GM13977 (cell line): ENCODE measurements around the gene CD72.

Experiments used
- DNase-seq: peaks from one replicate; pipeline ENCODE4 v3.0.0; 2012; ENCODE audit warnings: low spot score
- in situ Hi-C: fragments of 300-500 bp; cut with MboI; formaldehyde crosslinking; loops from one replicate; pipeline ENCODE4 v1.12.0; 2022; ENCODE audit warnings: low sequenced_read_pairs, low pct_unique_long_range_greater_than_20kb, mixed read lengths, inconsistent platforms; ENCODE audit not compliant: unreplicated experiment
- TF ChIP-seq, protein P1 (sequence below): IDR thresholded peaks from 2 replicates; pipeline ENCODE4 v1.5.1; 2012; ENCODE audit warnings: mild to moderate bottlenecking, control low read depth; ENCODE audit not compliant: insufficient read depth; ENCODE audit errors: extremely low read depth, missing control alignments

CD72 gene

DNA sequence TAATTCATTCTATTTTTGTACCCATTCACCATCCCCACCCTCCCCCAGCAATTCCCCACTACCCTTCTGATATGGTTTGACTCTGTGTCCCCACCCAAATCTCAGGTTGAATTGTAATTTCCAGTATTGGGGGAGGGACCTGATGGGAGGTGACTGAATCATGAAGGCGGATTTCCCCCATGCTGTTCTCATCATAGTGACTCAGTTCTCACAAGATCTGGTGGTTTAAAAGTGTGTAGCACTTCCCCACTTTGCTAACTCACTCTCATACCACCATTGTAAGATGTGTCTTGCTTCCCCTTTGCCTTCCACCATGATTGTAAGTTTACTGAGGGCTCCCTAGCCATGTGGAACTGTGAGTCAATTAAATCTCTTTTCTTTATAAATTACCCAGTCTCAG is 39.1 kb downstream of the CD72 start:
- TF ChIP-seq, protein P1, sequence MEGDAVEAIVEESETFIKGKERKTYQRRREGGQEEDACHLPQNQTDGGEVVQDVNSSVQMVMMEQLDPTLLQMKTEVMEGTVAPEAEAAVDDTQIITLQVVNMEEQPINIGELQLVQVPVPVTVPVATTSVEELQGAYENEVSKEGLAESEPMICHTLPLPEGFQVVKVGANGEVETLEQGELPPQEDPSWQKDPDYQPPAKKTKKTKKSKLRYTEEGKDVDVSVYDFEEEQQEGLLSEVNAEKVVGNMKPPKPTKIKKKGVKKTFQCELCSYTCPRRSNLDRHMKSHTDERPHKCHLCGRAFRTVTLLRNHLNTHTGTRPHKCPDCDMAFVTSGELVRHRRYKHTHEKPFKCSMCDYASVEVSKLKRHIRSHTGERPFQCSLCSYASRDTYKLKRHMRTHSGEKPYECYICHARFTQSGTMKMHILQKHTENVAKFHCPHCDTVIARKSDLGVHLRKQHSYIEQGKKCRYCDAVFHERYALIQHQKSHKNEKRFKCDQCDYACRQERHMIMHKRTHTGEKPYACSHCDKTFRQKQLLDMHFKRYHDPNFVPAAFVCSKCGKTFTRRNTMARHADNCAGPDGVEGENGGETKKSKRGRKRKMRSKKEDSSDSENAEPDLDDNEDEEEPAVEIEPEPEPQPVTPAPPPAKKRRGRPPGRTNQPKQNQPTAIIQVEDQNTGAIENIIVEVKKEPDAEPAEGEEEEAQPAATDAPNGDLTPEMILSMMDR, result no peak
- in situ Hi-C loops, result no loop called here
- no peak for DNase-seq

DNA sequence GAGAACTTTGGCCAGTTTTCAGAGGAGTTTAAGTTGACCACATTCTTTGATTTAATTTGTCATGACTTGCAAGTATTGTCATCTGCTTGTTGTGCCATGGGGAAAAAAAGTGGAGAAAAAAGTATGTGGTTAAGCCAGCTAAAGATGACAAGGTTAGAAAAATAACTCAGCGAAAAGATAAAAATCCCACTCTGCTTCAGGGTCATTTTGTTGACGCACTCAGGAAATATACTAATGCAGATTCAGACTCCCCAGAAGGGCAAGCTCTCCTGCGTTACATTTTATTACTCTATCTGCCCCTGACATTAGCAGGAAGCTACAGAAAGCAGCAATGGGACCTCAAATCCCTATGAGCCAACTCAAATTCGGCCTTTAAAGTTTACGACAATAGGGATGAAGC is 40.7 kb downstream of the CD72 start:
- TF ChIP-seq, protein P1, result no peak
- no peak for DNase-seq
- in situ Hi-C loops, result no loop called here

DNA sequence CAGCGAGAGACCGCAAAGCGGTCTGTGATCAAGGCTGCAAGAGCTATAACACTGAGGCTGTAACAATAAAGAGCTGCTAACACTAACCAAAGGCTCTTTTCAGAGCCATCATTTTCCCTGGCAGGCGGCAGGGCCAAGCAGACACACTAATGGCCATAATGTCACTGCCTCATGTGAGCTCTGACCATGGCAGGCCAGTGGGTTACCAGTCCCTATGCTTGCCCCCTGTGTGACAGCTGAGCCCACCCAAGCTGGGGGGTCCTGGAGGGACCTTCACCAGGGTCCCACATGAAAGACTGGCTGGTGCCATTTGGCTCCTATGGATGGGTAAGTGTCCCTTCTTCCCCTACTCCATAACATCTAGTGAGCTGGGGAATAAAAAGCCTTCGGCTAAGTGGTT is 42.7 kb downstream of the CD72 start:
- in situ Hi-C loops, result no loop called here
- no peak for DNase-seq
- TF ChIP-seq, protein P1, result no peak

DNA sequence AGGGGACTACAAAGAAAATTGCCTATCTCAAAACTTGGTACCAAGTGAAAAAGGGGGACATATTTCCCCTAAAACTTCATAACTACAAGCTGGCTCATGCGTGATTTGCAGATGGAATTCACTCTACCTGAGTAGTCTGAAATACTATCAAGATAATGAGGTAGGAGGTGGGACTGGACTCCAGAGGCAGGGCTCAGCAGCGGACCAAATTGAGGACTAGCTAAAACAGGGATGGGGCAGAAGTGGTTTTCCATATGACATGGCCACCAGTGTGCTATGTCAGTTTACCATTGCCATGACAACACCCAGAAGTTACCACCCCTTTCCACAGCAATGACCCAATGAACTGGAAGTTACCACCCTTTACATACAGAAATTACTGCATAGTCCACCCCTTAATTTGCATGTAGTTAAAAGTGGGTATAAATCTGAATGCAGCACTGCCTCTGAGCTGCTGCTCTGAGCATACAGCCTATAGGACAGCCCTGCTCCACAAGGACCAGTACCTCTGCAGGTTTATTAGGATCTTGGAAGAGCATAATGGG is 43.6 kb downstream of the CD72 start:
- TF ChIP-seq, protein P1, result no peak
- in situ Hi-C loops, result no loop called here
- no peak for DNase-seq

DNA sequence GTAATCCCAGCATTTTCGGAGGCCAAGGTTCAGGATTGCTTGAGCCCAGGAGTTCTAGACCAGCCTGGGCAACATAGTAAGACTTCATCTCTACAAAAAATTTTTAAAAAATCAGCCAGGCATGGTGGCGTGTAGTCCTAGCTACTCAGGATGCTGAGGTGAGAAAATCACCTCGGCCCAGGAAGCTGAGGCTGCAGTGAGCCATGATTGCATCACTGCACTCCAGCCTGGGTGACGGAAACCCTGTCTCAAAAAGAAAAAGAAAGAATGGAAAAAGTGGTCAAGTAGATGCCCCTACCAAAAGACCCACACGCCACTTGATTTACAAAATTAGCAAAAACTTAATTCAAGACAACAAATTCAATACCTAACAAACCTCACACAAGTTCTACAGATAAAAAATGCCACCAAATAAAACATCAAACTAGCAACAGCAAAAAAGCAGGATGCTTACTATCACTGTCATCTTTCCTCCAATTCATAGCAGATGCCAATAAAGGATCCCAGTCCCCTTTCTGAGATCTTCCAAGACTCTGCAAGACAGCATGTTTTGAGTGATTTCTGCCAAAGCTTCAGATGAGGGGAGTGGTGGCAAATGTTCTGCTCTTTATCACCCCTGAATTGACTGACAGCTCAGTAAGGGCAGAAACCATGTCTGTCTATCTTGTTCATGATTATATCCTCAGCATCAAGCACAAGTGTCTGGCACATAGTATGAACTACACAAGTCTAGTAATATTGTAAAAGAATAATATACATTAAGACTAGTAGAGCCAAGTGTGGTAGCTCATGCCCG is 47.3 kb downstream of the CD72 start:
- TF ChIP-seq, protein P1, result no peak
- no peak for DNase-seq
- in situ Hi-C loops, result no loop called here

DNA sequence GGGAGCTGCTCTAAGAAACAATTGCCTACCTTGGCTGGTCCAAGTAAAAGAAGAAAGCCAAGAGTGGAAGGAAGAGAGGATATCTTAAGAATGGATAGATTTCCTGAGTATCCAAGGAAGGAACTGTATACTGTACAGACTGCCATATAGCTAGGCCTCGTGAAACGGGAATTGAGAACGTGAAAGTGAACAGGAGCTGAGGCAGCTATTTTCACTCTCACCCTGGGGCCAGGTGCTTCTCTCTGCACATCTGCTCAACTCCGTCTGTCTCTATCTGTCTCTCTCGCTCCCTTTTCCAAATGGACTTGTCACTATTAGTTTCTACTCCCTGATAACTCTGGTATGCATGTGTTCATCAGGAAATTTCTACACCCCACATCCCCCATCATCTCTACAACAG is 49.0 kb downstream of the CD72 start:
- TF ChIP-seq, protein P1, result no peak
- no peak for DNase-seq
- in situ Hi-C loops, result no loop called here
